Glutamatergic neuron (in vitro differentiated cells): ENCODE data around the gene FLT4. TPM values are rescaled to one million over a fixed set of nuclear protein-coding genes. Genes with fewer than 3 reads are reported as not detected.

Source experiments
- DNase-seq: peaks from one replicate; pipeline ENCODE4 v3.0.0; 2022
- H3K27ac Mint-ChIP-seq: one replicate; pipeline ENCODE4 v1.8.0; 2020; ENCODE audit warnings: mild to moderate bottlenecking, mixed read lengths, inconsistent platforms; ENCODE audit not compliant: unreplicated experiment
- H3K27me3 Mint-ChIP-seq: one replicate; pipeline ENCODE4 v1.8.0; 2020; ENCODE audit warnings: mild to moderate bottlenecking, moderate library complexity, mixed read lengths, inconsistent platforms; ENCODE audit not compliant: unreplicated experiment
- H3K36me3 Mint-ChIP-seq: one replicate; pipeline ENCODE4 v1.8.0; 2020; ENCODE audit warnings: mild to moderate bottlenecking, mixed read lengths, inconsistent platforms; ENCODE audit not compliant: unreplicated experiment
- H3K4me1 Mint-ChIP-seq: one replicate; pipeline ENCODE4 v1.8.0; 2020; ENCODE audit warnings: mild to moderate bottlenecking, low read depth, mixed read lengths, inconsistent platforms; ENCODE audit not compliant: unreplicated experiment
- H3K4me3 Mint-ChIP-seq: one replicate; pipeline ENCODE4 v1.8.0; 2020; ENCODE audit warnings: mild to moderate bottlenecking, mixed read lengths, inconsistent platforms; ENCODE audit not compliant: unreplicated experiment
- H3K9me3 Mint-ChIP-seq: one replicate; pipeline ENCODE4 v1.8.0; 2020; ENCODE audit warnings: mild to moderate bottlenecking, moderate library complexity, mixed read lengths, inconsistent platforms; ENCODE audit not compliant: unreplicated experiment
- total RNA-seq: library from RNA; stranded (reverse); fragmentation: NEBNext Ultra II Directional; extraction: Animal tissue kit (Norgen Biotek cat#: 25700); gene quantifications from one replicate; pipeline ENCODE4 v1.2.1, GENCODE V29; 2021; ENCODE audit not compliant: unreplicated experiment
- TF ChIP-seq, protein P1 (sequence below): fragments of 200-600 bp; sonication (generic); IDR thresholded peaks from one replicate; pipeline ENCODE4 v1.5.0; 2021; ENCODE audit not compliant: partially characterized antibody, unreplicated experiment

FLT4 gene
- total RNA-seq, 1 donor from 2014 or later: 0.17 TPM

DNA sequence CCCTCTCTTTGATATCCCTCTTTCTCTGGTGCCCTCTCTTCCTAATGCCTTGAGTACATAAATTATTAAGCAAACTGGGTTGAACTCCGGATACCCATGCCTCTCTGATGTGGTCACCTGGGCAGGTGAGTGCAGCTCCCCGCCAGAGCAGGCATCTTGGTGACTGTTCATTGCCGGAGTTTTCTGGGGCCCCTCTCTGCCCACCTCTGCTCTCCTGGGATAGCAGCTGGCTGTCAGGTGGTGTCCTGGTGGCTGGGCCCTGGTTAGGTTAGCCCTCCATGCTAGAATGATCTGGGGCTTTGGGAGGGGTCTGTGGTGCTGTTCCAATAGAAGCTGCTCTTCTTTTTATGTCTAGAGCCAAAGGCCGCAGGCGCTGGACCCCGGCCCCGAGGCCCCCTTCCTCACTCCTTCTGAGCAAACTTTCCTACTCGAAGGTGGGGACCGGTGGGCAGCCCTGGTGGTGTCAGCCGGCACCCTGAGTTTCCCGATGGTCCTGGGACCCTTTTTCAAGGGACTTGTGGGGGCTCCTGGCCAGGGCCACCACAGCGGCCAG, 53.2 kb downstream of the FLT4 start:
- Mint-ChIP-seq H3K27me3 (peaks cover 20% of the 10 kb centered on the region), H3K36me3 (no peaks in the 10 kb centered on the region), H3K4me1 (no peaks in the 10 kb centered on the region), H3K27ac (no peak overlapping the region), H3K9me3 (peaks cover 1% of the 10 kb centered on the region), H3K4me3 (no peak overlapping the region)
- TF ChIP-seq, protein P1, sequence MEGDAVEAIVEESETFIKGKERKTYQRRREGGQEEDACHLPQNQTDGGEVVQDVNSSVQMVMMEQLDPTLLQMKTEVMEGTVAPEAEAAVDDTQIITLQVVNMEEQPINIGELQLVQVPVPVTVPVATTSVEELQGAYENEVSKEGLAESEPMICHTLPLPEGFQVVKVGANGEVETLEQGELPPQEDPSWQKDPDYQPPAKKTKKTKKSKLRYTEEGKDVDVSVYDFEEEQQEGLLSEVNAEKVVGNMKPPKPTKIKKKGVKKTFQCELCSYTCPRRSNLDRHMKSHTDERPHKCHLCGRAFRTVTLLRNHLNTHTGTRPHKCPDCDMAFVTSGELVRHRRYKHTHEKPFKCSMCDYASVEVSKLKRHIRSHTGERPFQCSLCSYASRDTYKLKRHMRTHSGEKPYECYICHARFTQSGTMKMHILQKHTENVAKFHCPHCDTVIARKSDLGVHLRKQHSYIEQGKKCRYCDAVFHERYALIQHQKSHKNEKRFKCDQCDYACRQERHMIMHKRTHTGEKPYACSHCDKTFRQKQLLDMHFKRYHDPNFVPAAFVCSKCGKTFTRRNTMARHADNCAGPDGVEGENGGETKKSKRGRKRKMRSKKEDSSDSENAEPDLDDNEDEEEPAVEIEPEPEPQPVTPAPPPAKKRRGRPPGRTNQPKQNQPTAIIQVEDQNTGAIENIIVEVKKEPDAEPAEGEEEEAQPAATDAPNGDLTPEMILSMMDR: no peak
- DNase-seq: no peak

DNA sequence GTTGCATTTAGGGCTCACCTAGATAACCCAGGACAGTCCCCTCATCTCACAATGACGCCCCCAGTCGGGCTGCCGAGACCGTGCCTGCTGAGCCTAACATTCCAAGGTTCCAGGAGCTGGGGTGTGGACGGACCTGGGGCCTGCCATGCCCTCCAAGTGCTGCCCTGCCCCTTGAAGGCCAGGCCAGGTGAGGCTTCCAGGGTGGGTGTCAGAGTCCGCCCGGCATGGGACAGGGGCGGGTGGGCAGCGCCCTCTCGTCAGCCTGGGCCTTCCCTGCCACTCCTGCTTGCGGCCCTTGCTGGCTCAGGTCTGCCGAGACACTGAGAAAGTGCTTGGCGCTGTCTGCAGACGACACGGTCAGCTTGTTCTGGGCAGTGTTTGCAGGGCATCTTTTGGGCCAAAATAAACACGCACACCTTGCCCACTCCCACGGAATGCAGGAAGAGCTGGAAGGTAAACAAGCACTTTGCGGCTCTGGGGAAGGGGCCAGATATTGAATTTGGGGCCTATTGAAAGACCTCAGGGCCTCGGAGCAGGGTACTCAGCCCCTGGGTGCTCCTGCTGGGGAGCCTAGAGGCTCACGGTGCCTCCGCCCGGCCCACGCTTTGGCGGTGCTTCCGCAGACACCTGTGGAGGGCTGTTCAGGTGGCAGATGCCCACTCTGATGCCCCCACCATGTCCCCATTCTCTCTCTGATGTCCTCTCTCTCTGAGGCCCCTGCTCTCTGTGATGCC, 53.9 kb downstream of the FLT4 start:
- H3K9me3 Mint-ChIP-seq: peaks cover 1% of the 10 kb centered on the region
- H3K27me3 Mint-ChIP-seq: peaks cover 18% of the 10 kb centered on the region
- no peaks in the 10 kb centered on the region for H3K4me1 Mint-ChIP-seq
- TF ChIP-seq, protein P1: no peak
- H3K36me3 Mint-ChIP-seq: no peaks in the 10 kb centered on the region
- H3K27ac Mint-ChIP-seq: no peak overlapping the region
- H3K4me3 Mint-ChIP-seq: no peak overlapping the region
- no peak for DNase-seq

DNA sequence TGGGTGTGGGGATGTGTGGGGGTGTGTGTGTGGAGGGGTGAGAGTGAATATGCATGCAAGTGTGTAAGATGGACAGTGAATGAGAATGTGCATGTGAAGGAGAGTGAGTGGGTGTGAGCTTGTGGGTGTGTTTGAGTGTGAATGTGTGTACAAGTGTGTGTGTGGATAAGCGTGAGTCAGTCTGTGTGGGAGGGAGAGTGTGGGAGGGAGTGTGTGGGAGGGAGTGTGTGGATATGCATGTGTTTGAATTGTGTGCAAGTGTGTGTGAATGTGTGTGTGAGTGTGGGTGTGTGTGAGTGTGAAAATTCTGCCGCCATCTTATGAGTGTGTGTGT, 54.4 kb downstream of the FLT4 start:
- no peaks in the 10 kb centered on the region for H3K9me3 Mint-ChIP-seq
- no peak for DNase-seq
- H3K36me3 Mint-ChIP-seq: no peaks in the 10 kb centered on the region
- no peak overlapping the region for H3K27ac Mint-ChIP-seq
- TF ChIP-seq, protein P1: no peak
- no peaks in the 10 kb centered on the region for H3K4me1 Mint-ChIP-seq
- H3K4me3 Mint-ChIP-seq: no peak overlapping the region
- H3K27me3 Mint-ChIP-seq: peaks cover 18% of the 10 kb centered on the region

DNA sequence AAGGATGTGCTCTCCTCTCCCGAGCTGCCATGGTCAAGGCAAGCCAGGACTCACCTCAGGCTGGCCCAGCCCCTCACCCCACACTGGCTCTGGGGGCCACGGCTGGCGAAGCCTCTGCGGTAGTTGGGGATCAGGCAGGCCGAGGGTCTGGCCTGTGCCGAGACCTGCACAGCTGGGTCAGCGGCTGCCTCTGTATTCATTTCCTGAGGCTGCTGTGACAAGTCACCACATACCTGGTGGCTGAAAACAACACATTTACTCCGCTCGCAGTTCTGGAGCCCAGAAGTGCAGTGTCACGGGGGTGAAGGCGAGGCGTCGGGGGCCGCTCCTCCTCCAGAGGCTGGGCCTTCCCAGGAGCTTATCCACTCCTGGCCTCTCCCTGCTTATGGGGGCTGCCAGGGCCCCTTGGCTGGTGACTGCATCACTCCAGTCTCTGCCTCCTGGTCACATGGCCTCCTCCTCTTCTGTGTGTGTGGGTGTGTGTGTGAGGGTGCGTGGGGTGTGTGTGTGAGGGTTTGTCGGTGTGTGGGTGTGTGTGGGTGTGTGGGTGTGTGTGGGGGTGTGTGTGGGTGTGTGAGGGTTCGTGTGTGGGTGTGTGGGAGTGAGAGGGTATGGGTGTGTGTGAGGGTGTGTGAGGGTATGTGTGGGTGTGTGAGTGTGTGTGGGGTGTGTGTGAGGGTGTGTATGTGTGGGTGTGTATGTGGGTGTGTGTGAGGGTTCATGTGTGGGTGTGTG, 54.9 kb downstream of the FLT4 start:
- no peak for DNase-seq

More for the DNA sequence above, 54.9 kb downstream of the FLT4 start:
- H3K27me3 Mint-ChIP-seq: peaks cover 22% of the 10 kb centered on the region
- peaks cover 2% of the 10 kb centered on the region for H3K9me3 Mint-ChIP-seq
- TF ChIP-seq, protein P1: no peak
- H3K4me3 Mint-ChIP-seq: no peak overlapping the region
- H3K27ac Mint-ChIP-seq: no peak overlapping the region
- H3K36me3 Mint-ChIP-seq: no peaks in the 10 kb centered on the region
- no peaks in the 10 kb centered on the region for H3K4me1 Mint-ChIP-seq
